B cell (primary cell): ENCODE results near the gene DKK2.

ENCODE experiments used
- CTCF ChIP-seq: fragments of 200-600 bp; IDR thresholded peaks from one replicate; pipeline ENCODE4 v1.8.0; 2022; ENCODE audit warnings: antibody characterized with exemption, mild to moderate bottlenecking
- EZH2 ChIP-seq: IDR thresholded peaks from 2 replicates; pipeline ENCODE4 v1.6.1; 2012; ENCODE audit warnings: borderline replicate concordance, low read depth, mild to moderate bottlenecking, moderate library complexity, low read length; ENCODE audit not compliant: insufficient read depth, poor library complexity, severe bottlenecking

GRCh38 chr4:107027379-107027778 lies 8.7 kb downstream of the DKK2 start:
- TF ChIP-seq EZH2 (no peak), CTCF (no peak)
